Measurements from ENCODE around the gene CDX1. TPM values are rescaled to one million over a fixed set of nuclear protein-coding genes. Genes with fewer than 3 reads are reported as not detected.
A peak's percentile ranks its signal among the peaks of the same experiment; 100 is the strongest.

The CDX1 gene
- total and polyA plus RNA-seq, 2 experiments from 2014 or later, result 43.3 to 54.6 TPM

DNA sequence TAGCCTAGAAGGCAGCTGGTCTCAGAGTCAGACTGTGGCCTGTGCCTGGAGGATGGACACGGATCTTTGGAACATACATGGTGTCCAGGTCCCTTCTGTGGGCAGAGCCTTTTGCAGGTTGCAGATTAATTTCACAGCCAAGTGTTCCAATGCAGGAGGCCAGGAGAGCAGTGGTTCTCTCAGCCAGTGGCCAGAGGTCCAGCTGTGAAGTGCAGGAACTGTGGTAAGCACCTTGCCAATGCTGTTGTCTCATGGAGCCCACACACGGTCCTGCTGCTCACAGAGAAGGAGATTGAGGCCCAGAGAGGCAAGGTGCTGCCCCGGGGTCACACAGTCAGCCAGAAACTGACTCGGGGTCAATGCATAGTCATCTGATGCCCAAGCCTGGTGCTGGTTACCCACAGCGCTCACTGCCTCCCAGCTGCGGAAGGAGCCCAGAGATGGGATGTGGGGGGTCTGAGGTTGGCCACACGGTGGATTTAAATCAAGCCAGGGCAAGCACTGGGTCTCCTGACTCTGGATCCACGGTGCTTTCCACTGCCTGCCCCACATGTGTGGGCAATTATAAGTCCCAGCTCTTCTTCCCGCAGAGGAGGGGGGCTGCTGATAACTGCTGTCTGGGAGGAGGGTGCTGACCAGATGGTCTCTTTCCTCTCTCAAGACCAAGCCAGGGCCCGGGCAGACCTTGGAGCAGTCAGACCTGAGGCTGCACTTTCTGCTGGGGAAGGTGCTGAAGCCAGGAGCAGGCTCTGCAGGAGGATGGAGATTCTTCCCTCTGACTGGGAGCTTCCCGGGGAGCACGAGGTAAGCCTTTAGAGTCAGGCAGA lies 13.7 kb upstream of the CDX1 start:
- Histone ChIP-seq H3K4me3 (no peak overlapping the region), H3K79me2 (peaks cover 67% of the 10 kb centered on the region), H3K36me3 (replicated peaks; ENCODE audit: insufficient read depth, low read depth) (no peaks in the 10 kb centered on the region), H4K20me1 (ENCODE audit: insufficient read depth, poor library complexity, severe bottlenecking) (peaks cover 3% of the 10 kb centered on the region), H3K4me2 (peak overlapping the region; percentile 75), H3K27ac (peak overlapping the region; percentile 97), H3K4me1 (ENCODE audit: insufficient read depth) (peaks cover 31% of the 10 kb centered on the region), H3K27me3 (no peaks in the 10 kb centered on the region), H3K9me2 (replicated peaks; ENCODE audit: insufficient read depth) (no peaks in the 10 kb centered on the region), H2AFZ (no peak overlapping the region), H3K9me3 (ENCODE audit: low read depth) (no peaks in the 10 kb centered on the region)
- no peak for DNase-seq (ENCODE audit: low spot score)
- 58% methylated on average over 12 of the region's 12 CpGs for WGBS (ENCODE audit: low lambda C conversion rate, missing lambda C conversion rate)
- no peak for TF ChIP-seq EZH2 (IDR thresholded peaks at IDR 0.05; ENCODE audit: borderline replicate concordance)
- no peak for TF ChIP-seq EZH2phosphoT487 (IDR thresholded peaks at IDR 0.05; ENCODE audit: low read depth, severe bottlenecking, unreplicated experiment)

DNA sequence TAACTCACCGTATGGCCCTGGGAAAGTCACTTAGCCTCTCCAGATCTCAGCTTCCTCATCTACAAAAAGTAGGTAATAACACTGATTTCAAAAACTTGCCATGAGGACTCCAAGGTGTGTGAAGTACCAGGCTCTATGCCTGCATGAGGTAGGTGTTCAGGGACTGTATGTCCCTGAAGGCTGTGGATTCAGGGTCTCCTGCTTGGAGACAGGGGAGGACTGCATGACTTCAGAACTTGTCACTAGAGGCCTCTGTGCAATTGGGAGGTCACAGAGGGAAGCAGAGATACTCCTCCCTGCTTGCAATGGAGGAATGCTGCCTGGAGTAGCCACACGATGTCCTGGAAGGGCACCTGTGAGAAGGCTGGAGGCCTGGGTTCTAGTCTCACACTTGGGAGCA lies 13.1 kb upstream of the CDX1 start:
- no peaks in the 10 kb centered on the region for H3K27me3 ChIP-seq
- H3K36me3 ChIP-seq (replicated peaks; ENCODE audit: insufficient read depth, low read depth), result no peaks in the 10 kb centered on the region
- no peak overlapping the region for H3K4me3 ChIP-seq
- H3K9me2 ChIP-seq (replicated peaks; ENCODE audit: insufficient read depth), result no peaks in the 10 kb centered on the region
- H3K9me3 ChIP-seq (ENCODE audit: low read depth), result no peaks in the 10 kb centered on the region
- H3K4me2 ChIP-seq, result peak overlapping the region; percentile 75
- no peak for DNase-seq (ENCODE audit: low spot score)
- H3K4me1 ChIP-seq (ENCODE audit: insufficient read depth), result peaks cover 36% of the 10 kb centered on the region
- peak overlapping the region; percentile 97 for H3K27ac ChIP-seq
- peaks cover 3% of the 10 kb centered on the region for H4K20me1 ChIP-seq (ENCODE audit: insufficient read depth, poor library complexity, severe bottlenecking)
- no peak overlapping the region for H2AFZ ChIP-seq
- WGBS (ENCODE audit: low lambda C conversion rate, missing lambda C conversion rate), result 56% methylated on average over 2 of the region's 2 CpGs
- H3K79me2 ChIP-seq, result peaks cover 60% of the 10 kb centered on the region
- TF ChIP-seq, protein P1, sequence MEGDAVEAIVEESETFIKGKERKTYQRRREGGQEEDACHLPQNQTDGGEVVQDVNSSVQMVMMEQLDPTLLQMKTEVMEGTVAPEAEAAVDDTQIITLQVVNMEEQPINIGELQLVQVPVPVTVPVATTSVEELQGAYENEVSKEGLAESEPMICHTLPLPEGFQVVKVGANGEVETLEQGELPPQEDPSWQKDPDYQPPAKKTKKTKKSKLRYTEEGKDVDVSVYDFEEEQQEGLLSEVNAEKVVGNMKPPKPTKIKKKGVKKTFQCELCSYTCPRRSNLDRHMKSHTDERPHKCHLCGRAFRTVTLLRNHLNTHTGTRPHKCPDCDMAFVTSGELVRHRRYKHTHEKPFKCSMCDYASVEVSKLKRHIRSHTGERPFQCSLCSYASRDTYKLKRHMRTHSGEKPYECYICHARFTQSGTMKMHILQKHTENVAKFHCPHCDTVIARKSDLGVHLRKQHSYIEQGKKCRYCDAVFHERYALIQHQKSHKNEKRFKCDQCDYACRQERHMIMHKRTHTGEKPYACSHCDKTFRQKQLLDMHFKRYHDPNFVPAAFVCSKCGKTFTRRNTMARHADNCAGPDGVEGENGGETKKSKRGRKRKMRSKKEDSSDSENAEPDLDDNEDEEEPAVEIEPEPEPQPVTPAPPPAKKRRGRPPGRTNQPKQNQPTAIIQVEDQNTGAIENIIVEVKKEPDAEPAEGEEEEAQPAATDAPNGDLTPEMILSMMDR (IDR thresholded peaks at IDR 0.05; ENCODE audit: poor library complexity), result no peak
- TF ChIP-seq EZH2phosphoT487 (IDR thresholded peaks at IDR 0.05; ENCODE audit: low read depth, severe bottlenecking, unreplicated experiment), result no peak
- no peak for TF ChIP-seq EZH2 (IDR thresholded peaks at IDR 0.05; ENCODE audit: borderline replicate concordance)

DNA sequence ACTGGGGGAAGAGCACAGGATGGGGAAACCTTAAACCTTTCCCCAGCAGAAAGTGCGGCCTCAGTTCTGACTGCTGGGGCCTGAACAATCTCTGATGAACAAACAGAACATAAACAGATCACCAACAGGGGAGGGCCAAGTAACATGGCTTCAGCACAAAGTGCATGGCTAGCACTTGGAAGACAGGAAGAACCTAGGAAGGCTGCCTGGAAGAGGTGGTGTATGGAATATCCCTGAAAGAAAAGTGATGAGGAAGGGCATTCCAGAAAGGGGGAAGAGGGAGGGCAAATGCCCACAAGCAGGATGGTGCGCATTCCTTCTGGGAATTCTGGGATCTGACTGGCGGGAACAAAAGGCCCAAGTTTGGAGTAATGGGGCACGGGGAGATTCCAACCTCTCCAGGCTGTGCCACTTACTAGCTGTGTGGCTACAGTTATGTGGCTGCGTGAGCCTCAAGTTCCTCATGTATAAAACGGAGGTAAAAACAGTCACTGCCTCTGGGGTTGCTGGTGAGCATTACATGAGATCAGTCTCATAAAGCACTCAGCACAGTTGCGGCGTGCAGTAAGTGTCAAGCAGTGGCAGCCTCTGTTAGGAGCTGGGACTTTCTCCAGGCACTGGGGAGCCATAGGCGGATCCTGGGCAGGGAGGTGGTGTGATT lies 12.5 kb upstream of the CDX1 start:
- Histone ChIP-seq H3K9me2 (replicated peaks; ENCODE audit: insufficient read depth) (no peaks in the 10 kb centered on the region), H3K4me1 (ENCODE audit: insufficient read depth) (peaks cover 43% of the 10 kb centered on the region), H3K4me2 (peak overlapping the region; percentile 75), H3K4me3 (no peak overlapping the region), H2AFZ (no peak overlapping the region), H3K9me3 (ENCODE audit: low read depth) (no peaks in the 10 kb centered on the region), H3K36me3 (replicated peaks; ENCODE audit: insufficient read depth, low read depth) (no peaks in the 10 kb centered on the region), H3K79me2 (peaks cover 54% of the 10 kb centered on the region), H3K27ac (peak overlapping the region; percentile 97), H3K27me3 (no peaks in the 10 kb centered on the region), H4K20me1 (ENCODE audit: insufficient read depth, poor library complexity, severe bottlenecking) (peaks cover 3% of the 10 kb centered on the region)
- no peak for TF ChIP-seq EZH2 (IDR thresholded peaks at IDR 0.05; ENCODE audit: borderline replicate concordance)
- no peak for TF ChIP-seq EZH2phosphoT487 (IDR thresholded peaks at IDR 0.05; ENCODE audit: low read depth, severe bottlenecking, unreplicated experiment)
- TF ChIP-seq, protein P1 (IDR thresholded peaks at IDR 0.05; ENCODE audit: poor library complexity), result no peak
- peak; percentile 69 for DNase-seq (ENCODE audit: low spot score)
- 57% methylated on average over 9 of the region's 9 CpGs for WGBS (ENCODE audit: low lambda C conversion rate, missing lambda C conversion rate)

DNA sequence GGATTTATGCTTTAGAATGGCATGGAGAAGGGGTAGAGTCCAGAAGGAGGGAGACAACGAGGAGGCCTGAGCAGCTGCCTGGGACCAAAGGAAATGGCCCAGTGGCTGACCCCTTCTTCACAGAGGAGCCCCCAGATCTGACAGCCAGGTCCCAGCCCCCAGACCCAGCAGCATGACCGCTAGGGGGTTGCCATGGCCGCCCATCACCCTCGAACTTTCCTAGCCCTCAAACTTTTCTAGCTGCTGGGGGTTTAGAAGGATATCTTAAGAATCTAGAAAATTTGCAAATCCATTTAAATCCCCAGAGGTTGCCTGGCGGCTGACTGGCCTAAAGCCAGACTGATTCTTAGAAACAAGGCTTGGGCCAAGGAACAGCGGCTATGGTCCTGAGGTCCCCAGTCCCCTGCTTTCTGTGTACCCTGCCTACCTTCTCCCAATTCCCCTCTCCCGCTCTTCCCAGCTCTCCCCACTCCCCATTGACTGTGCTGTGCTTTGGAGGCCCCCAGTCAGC lies 11.9 kb upstream of the CDX1 start:
- H3K4me2 ChIP-seq, result peak overlapping the region; percentile 75
- no peak for DNase-seq (ENCODE audit: low spot score)

More for the DNA sequence above, 11.9 kb upstream of the CDX1 start:
- peak overlapping the region; percentile 49 for H3K4me3 ChIP-seq
- H3K27ac ChIP-seq, result peak overlapping the region; percentile 97
- peaks cover 3% of the 10 kb centered on the region for H4K20me1 ChIP-seq (ENCODE audit: insufficient read depth, poor library complexity, severe bottlenecking)
- H3K36me3 ChIP-seq (replicated peaks; ENCODE audit: insufficient read depth, low read depth), result no peaks in the 10 kb centered on the region
- H3K79me2 ChIP-seq, result peaks cover 48% of the 10 kb centered on the region
- peaks cover 48% of the 10 kb centered on the region for H3K4me1 ChIP-seq (ENCODE audit: insufficient read depth)
- TF ChIP-seq, protein P1 (IDR thresholded peaks at IDR 0.05; ENCODE audit: poor library complexity), result no peak
- TF ChIP-seq EZH2phosphoT487 (IDR thresholded peaks at IDR 0.05; ENCODE audit: low read depth, severe bottlenecking, unreplicated experiment) (no peak), EZH2 (IDR thresholded peaks at IDR 0.05; ENCODE audit: borderline replicate concordance) (no peak)
- no peaks in the 10 kb centered on the region for H3K9me3 ChIP-seq (ENCODE audit: low read depth)
- H3K27me3 ChIP-seq, result no peaks in the 10 kb centered on the region
- no peak overlapping the region for H2AFZ ChIP-seq
- no peaks in the 10 kb centered on the region for H3K9me2 ChIP-seq (replicated peaks; ENCODE audit: insufficient read depth)
- 53% methylated on average over 7 of the region's 7 CpGs for WGBS (ENCODE audit: low lambda C conversion rate, missing lambda C conversion rate)

Measured in hepatocyte (in vitro differentiated cells).